Measurements from ENCODE around the gene PCDH15.
"Not testable (repeated sequence)": the region's sequence is repeated elsewhere in the genome, so short reads cannot be mapped to it uniquely, and the experiment has no call there.

The PCDH15 gene

DNA sequence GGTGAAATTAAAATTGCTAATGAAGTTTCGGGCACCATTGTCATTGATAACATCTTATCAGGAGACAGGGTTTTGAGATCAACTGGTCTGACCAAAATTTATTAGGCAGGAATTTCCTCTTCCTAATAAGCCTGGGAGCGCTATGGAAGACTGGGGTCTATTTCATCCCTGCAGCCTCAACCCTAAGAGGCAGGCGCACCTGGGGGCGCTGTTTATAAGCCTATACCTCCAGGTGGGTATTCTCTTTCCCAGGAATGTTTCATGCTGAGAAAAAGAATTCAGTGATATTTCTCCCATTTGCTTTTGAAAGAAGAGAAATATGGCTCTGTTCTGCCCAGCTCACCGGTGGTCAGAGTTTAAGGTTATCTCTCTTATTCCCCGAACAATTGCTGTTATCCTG is 406.4 kb downstream of the PCDH15 start:
- DNase-seq (ENCODE audit: low read depth, low spot score) = not testable (repeated sequence)

DNA sequence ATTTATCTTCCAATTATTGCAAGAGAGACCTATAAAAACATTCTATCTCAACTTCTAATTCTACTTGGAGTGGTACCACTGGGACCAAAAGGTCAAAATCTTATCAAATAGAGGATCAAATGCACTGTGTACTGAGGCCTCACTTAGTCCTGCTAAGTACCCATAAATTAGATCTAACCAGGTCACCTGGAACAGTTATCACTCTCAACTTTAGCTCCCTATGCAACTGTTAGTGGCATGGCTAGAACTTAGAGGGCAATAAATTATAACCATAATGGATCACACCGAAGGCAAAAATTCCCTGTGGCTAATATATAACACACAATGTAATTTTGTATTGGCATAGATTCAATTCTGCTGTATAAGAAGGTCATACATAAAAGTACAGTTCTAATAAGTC is 428.9 kb downstream of the PCDH15 start:
- no peak for DNase-seq (ENCODE audit: low read depth, low spot score)

DNA sequence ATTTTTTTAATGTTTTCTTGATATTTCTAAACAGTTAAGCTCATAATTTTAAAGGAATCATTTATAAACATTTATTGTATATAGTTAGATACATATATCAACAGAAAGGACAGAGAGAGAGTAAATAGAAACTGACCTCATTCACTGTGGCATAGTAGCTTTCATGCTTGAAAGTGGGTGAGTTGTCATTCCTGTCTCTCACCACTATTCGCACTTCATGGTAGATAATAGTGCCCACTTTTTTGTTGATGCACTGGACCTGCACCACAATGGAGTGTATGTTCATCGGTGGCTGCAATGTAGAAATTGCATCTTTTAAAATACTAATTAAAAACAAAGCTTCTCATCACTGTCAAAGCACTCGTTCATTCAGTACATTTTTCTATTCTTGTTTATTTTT is 432.0 kb downstream of the PCDH15 start:
- DNase-seq (ENCODE audit: low read depth, low spot score) = no peak

DNA sequence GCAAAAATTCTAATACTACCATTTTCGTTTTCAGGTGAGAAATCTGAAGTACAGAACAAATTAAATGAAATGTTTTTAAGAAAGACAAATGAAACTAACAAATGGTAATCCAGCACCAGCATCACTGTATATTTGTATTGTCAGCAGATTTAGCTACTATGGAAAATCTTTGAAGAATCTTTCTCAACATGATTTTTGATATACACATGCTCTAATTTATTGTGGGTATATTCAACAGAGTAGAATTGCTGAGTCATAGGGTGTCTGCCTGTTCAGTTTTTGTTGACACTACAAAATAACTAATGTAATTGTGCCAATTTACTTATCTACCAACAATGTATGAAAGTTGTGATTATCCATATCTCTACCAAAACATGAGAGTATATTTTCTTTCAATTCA is 437.6 kb downstream of the PCDH15 start:
- no peak for DNase-seq (ENCODE audit: low read depth, low spot score)

DNA sequence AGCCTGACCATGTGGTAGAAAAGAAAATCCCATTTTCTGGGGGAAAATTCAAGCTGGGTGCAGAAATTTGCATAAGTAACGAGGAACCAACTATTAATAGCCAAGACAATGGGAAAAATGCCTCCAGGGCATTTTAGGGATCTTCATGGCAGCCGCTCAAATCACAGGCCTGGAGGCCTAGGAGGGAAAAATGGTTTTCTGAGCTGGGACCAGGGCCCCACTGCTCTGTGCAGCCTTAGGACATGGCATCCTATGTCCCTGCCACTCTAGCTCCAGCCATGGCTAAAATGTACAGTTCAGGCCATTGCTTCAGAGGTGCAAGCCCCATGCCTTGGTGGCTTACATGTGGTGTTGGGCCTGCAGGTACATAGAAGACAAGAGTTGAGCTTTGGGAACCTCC is 459.0 kb downstream of the PCDH15 start:
- no peak for DNase-seq (ENCODE audit: low read depth, low spot score)

DNA sequence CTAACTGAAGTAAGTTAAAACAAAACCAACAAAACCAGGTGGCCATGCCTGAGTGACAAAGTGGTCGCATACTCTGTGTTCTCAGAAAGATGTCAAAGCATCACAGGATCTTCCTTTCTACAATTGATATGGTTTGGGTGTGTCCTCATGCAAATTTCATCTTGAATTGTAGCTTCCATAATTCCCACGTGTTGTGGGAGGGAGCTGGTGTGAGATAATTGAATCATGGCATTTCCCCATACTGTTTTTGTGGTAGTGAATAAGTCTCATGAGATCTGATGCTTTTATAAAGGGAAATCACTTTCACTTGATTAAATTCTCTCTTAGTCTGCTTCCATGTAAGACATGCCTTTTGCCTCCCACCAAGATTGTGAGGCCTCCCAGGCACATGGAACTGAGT is 465.7 kb downstream of the PCDH15 start:
- no peak for DNase-seq (ENCODE audit: low read depth, low spot score)

DNA sequence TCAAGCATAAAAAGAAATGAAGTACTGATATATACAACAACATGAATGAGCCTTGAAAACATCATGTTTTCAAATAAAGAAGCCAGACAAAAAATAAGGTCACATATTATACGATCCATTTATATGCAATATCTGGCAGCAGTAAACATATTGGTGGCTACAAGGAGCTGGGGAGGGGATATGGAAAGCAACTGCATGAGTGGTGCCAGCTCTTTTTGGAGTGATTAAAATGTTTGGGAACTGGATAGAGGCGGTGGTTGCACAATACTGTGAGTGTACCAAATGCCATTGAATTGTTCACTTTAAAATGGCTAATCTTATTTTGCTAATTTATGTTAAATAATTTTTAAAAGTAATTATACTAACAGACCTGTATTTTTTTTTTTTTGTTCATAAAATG is 481.7 kb downstream of the PCDH15 start:
- DNase-seq (ENCODE audit: low read depth, low spot score) = no peak

DNA sequence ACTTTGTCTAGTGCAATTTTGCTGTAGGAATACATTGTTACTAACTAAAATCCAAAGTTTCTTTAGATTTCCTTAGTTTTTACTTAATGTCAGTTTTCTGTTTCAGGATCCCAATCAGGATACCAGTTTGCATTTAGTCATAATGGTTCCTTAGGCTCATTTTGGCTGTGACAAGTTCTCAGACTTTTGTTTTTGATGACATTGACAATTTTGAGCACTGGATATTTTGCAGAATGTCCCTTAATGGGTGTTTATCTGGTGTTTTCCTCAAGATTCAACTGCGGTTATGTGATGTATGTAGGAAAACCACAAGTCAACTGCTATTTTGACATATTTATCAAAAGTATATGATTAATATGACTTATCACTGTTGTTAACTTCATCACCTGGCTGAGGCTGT is 482.6 kb downstream of the PCDH15 start:
- no peak for DNase-seq (ENCODE audit: low read depth, low spot score)

DNA sequence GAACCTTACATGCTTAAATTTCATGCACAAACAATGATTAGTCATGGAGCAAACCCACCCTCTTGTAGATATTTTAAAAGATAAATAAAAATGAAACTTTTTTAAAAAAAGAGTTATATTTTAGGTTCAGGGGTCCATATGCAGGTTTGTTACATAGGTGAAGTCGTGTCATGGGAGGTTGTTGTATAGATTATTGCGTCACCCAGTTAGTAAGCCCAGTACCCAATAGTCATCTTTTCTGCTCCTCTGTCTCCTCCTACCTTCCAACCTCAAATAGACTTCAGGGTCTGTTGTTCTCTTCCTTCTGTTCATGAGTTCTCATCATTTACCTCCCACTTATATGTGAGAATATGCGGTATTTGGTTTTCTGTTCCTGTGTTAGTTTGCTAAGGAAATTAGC is 486.6 kb downstream of the PCDH15 start:
- no peak for DNase-seq (ENCODE audit: low read depth, low spot score)

DNA sequence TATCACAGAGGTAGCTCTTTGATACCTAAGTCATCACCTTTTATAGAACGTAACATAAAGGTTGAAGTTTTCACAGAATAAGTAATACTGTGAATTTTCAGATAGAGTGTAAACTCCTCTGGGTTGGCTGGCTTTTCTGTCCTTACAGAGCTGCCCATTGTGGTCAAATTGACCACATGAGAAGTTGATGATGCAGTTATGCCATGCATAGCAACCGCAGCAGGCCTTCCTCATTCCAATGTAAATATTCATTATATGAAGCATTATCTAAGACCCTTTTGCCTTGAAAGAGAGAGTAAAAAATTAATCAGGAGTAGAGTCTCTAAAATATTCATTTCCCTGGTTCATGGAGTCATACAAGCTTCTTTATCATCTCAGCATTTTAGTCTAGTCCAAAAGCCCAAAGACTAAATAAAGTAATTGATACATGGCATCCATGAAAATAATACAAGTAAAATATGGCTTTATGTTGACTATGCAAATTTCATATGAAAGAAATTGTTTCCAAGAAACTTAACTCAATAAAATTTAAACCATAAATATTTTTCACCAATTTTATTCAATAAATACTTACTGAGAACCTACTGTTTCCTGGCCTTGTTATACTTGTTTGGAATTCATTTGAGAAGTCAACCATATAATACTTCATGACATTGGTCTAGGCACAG is 516.4 kb downstream of the PCDH15 start:
- no peak for DNase-seq (ENCODE audit: low read depth, low spot score)

DNA sequence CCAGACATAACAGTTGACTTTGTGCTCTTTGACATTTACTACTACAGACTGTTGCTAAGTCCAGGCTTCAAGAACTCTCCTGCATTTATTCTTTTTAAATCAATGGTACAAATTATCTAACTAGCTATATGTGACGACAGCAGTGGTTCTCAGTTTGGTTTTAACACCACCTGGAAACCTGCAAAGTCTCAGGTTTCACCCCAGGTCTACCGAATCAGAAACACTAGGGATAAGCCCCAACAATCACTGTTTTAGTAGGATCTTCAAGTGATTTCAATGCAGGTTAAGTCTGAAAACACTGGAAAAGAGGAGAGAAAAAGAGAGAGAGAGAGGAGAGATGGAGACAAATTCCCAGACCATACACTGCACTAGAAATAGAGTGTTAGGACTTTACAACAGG is 519.0 kb downstream of the PCDH15 start:
- DNase-seq (ENCODE audit: low read depth, low spot score) = no peak

DNA sequence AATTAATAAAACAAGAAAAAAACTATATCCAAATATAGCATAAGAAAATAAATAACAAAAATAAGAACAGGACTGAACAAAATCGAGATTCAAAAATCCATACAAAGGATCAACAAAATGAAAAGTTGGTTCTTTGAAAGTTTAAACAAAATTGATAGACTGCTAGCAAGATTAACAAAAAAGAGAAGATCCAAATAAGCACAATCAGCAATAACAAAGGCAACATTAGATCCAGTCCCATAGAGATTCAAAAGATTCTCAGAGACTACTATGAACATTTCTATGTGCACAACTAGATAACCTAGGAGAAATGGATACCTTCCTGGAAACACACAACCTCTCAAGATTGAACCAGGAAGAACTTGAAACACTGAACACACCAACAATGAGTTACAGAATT is 534.6 kb downstream of the PCDH15 start:
- no peak for DNase-seq (ENCODE audit: low read depth, low spot score)

DNA sequence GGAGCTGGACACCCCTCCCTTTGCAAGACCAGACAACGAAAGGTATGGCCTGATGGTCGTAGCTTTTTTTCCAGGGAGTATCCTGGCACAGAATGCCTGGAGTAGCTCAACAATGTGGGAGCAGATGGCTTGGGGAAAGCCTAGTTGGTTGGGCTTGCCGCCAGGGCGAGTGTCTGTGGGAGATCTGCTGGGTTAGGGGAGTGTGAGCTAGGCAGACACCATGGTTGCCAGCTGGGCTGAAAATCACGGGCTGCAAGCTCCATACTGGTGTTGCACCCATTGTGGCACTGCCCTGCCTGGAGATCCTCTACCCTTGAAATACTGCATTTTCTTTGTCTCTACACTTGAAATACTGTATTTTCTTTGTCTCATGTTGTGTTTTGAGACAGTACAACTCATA is 538.3 kb downstream of the PCDH15 start:
- no peak for DNase-seq (ENCODE audit: low read depth, low spot score)

DNA sequence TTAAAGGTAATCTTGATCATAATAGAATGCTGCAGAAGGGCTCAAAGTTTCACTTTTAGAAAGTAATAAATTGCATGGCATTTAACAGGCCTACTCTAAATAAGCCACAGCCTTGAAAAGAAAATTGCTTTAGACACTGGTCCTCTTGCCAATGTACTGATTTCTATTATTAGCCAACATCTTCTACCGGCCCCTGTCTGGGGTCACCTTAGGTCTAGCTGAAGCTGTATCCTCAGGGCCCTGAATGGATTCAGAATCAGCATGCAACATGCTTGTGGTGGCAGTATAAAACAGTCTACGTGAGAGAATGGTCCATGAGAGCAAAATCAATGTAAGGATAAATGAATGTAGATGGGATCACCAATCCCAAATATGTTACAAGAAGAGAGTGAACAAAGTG is 541.9 kb downstream of the PCDH15 start:
- DNase-seq (ENCODE audit: low read depth, low spot score) = no peak

DNA sequence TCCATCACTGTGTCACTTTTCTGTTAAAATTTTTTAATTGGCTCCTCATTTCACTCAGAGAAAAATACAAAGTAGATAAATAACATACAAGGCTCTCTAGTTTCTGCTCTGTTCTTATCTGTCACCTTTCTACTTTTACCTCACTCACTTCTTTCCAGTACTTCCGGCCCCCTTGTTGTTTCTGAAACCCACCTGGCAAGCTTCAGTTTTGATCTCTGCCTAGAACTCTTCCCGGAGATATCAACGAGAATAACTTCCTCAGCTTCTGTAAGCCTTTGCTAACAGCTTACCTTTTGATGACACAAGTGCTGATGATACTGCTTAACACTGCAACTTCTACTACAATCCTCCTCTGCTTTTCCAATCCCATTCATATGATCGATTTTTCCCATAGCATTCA is 566.2 kb downstream of the PCDH15 start:
- DNase-seq (ENCODE audit: low read depth, low spot score) = no peak

DNA sequence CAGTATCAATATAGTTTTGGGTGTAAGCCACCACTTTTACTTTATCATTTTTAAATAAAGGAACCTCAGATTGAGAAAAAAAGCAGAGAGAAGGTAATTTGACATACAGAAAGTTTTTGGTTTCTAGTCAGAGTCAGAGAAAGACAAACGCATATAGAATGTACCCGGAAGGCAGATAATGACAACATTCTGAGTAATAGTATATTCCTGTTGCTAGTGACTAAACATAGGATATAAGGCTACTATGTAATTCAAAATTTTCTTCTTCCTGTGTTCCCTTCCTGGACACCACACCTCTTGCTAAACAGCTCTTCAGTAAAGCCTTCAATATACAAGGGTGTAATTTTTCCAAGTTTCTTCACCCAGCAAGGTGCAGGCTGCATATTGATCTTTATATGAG is 597.6 kb downstream of the PCDH15 start:
- DNase-seq (ENCODE audit: low read depth, low spot score) = no peak

DNA sequence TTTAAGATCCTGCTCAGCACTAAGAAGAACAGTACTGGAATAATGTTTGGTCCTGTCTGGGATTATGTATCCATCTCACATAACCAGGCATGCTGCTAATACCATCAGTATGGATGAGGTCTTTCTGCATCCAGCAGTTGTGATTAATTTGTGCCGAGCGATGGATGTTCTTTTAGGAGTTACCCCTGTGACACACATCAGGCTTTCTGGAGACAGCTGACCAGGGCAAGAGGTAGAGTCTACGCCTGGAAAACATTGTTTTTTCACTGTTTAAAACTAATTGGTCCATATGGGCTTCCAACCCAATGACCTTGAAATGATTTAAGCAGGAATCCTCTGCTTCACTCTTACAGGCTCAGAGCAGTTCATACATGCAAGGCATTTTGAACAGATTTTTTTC is 603.0 kb downstream of the PCDH15 start:
- no peak for DNase-seq (ENCODE audit: low read depth, low spot score)

DNA sequence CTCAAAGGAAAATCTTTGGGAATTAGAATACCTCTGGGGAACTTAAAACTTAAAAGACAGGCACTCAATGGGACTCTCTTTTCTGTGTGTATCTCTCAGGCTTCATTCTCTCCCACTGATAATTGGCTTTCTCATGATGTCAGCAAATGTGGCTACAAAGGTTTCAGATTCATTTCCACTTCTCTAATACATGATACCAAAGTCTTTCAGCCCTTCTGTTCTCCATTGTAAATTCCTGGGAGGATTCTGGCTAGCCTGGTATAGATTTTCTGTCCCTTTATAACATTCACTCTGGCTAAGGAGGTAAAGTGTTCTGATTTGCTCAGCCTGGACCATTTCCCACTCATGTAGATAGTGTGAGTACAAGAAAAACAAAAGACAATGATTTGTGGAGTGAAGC is 606.2 kb downstream of the PCDH15 start:
- no peak for DNase-seq (ENCODE audit: low read depth, low spot score)

DNA sequence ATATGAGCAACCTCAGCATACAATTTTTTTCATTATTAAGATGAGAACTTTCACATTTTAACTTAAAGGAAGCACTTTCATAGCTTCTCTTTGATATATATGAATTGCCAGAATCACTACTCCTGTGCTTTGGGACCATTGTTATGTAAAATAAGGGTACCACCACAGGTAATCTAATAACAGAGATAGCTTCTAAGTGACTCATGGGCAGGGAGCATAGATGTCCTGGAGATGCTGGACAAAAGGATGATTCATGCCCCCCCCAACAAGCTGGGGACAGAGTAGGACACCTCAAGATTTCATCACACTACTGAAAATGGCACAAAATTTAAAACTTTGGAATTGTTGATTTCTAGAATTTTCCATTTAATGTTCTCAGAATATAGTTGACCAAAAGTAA is 641.1 kb downstream of the PCDH15 start:
- no peak for DNase-seq (ENCODE audit: low read depth, low spot score)

DNA sequence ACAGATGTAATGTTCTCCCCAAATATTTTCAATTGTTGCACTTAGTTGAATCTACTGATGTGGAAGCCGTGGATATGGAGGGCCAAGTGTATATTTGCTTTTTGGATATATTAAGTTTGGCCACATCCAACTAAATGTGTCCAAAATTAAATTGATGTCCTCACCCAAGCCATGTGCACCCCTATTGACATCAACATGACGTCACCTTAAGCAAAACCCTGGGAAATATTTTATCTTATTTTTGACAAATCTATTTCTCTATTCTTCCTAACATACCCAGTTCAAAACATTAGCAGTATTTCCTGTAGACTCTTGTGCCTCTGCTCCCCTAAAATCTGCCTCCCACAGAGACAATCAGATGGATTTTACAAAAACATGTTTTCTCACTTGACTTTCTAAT is 652.5 kb downstream of the PCDH15 start:
- DNase-seq (ENCODE audit: low read depth, low spot score) = no peak

DNA sequence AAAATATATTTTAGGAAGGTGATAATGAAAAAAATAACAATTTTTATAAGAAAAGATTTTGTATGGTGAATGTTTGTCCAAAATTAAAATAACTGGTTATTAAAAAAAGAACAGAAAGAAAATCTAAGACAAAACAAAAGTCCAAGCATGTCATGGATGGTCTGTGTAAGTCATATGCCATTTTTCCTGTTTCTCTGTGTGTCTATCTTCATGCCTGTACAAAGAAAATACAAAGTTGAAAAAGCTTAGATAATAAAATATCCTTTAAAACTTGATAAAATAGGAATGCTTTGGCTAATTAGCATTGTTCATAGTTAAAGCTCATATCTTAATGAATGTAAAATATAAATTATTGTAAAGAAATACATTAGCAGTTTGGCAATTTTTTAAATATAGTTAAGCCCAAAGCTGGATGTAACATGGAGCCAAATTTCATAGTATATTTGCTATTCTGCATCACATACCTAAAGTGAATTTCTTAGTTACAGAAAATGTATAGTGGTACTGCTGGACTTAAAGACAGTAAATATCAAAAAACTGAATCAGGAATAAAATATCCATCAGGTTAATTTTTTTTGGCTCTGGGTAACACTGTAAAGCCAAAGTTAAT is 661.1 kb downstream of the PCDH15 start:
- no peak for DNase-seq (ENCODE audit: low read depth, low spot score)

DNA sequence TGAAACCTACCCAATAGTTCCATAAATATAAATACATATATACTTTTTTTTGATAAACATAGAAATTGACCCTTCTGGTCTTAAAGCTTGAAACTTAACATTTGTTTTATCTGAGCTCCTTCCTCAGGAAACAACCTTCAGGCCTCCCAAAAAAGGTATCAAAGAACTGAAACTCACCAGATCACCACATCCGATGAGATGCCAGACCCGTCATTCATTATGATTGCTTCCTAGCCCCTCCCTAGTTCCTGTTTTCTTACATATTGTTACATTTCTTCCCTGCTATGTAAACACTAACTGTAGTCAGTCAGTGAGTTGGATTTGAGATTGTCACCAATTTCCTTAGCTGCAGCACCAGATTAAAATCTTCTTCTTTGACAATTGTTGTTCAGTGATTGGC is 663.6 kb downstream of the PCDH15 start:
- no peak for DNase-seq (ENCODE audit: low read depth, low spot score)

DNA sequence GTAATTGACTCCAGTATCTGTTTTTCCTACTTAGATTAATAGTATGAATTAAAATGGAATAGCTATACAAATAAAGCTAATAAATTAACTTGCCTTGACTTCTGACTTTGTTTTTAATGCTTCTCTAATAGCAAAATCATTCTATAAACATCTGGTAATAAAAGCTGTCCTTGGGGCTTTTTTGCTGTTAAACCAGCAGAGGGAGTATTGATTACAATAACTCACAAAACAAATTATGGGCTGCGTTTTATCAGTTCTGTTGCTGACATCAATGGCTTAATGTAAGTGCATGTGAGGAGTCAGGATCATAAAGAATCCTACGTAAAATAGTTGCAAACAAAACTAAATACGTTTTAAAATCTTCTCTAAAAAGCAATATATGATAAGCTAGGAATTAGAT is 667.8 kb downstream of the PCDH15 start:
- DNase-seq (ENCODE audit: low read depth, low spot score) = no peak

DNA sequence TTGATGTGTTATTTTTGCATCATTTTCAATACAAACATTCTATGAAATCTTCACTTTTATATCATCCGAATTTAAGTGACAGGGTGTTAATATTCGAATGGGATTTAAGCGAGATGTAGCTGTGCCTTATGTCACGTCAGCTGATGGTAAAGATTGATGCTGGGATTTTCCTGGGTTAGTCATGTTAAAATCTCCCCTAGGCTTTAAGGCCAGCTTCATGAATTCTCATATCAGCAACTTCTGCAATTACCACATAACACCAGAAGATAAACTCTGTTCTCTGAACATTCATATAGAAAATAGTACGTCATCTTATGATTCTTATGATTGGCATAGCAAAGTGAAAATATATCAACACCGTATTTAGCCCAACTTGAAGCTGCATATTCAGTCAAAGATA is 669.2 kb downstream of the PCDH15 start:
- no peak for DNase-seq (ENCODE audit: low read depth, low spot score)
